CMK (cell line): Measurements from ENCODE around the gene IGF1R.

ENCODE experiments used
- DNase-seq: peaks from one replicate; pipeline ENCODE4 v3.0.0-alpha.2; 2010; ENCODE audit warnings: low read depth

Gene IGF1R

DNA sequence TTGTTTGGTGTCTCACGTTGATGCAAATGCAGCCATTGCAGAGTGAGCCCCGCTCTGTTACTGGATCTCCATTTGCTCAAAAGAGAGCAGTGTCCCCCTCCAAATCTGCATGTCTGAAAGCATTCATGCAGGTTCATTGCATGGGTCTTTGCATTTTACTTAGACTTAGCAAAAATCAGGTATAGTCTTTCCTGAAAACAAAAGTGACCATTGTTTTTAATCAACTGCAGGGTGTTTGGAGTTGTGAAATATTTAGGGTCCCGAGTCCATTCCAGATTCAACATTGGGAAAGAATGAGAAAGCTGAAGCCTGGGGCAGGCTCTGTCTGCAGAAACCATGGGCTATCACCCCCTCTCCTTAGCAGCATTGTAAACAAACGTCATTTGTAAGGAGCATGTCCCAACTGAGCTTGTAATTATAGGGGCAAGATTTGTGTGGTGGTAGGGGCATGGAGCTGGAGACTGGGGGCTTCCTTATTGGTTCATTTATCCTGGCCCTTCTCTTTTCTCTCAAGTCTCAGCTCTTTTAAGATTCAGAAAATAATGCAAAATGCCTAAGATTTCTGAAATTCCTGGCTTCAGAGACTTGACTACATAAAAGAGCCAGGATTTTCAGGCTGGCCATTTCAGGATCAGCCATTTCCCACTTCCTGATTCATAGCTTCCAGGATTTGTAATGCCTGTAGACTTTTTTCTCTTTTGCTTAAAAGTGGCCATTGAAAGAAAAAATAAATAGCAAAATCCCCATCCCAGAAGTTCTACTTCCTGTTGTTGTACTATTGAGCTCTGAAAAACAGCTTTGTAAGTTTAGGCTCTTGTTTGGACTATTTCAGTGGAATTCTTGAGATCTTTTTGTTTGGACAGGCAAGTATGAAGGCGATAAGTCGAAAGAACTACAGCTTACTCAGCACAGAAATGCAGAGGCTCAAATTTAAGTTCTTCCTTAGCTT is 23.0 kb downstream of the IGF1R start:
- DNase-seq, result no peak

DNA sequence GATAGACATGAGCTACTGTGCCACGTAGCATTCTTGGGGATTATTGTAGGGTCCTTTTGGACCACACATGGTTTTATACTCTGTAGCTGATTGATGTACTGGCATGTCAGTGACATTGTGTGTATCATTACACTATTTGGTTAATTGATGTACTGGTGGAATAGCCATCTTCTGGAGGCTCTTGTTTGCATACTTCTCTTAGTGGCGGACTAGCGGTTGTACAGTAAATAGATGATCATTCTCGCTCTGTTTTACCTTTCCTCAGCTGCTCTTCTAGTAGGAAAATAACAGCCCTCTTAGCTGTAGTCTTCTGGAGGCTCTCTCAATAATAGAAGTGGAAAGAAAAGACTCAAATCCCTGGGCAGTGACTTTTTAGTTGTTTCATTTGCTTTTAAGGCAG is 24.8 kb downstream of the IGF1R start:
- no peak for DNase-seq

DNA sequence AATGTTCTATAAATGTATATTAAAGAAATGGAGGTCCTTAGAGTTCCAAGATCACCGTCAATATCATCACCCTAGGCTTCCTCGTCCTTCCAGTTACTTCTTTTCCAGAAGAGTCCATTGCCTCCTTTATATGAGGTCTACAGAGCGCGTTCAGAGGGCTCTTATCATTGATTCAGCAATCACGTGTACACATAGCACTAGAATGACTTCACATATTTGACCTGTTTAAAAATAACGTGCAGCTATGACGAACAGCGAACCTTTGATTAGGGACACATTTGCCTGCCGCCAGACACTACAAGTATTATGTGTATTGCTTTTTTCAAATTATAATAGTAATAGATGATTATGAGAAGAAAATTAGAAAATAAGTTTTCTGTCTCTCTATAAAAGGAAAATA is 26.0 kb downstream of the IGF1R start:
- DNase-seq, result no peak

DNA sequence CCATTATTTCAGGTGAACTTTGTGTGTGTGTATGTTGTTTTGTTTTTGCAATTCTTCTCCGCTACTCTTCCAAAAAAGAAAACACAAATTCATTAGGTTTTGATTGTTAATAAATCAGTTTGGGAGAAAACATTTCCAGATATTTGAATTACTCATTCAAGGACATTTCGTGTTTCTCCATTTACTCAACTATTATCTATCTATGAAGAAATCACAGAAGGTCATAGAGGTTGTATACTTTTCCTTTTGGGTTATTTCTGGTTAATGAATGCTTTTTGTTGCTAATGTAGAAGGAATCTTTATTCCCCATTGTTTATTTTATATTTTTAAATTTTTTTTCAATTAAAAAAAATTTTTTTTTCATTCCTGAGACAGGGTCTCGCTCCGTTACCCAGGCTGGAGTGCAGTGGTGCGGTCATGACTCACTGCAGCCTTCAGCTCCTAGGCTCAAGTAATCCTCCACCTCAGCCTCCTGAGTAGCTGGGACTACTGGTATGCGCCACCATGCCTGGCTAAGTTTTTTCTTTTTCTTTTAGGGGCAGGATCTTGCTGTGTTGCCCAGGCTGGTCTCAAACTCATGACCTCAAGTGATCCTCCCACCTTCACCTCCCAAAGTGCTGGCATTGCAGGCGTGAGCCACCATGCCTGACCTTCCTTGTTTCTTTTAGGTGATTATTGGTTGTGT is 28.4 kb downstream of the IGF1R start:
- no peak for DNase-seq

DNA sequence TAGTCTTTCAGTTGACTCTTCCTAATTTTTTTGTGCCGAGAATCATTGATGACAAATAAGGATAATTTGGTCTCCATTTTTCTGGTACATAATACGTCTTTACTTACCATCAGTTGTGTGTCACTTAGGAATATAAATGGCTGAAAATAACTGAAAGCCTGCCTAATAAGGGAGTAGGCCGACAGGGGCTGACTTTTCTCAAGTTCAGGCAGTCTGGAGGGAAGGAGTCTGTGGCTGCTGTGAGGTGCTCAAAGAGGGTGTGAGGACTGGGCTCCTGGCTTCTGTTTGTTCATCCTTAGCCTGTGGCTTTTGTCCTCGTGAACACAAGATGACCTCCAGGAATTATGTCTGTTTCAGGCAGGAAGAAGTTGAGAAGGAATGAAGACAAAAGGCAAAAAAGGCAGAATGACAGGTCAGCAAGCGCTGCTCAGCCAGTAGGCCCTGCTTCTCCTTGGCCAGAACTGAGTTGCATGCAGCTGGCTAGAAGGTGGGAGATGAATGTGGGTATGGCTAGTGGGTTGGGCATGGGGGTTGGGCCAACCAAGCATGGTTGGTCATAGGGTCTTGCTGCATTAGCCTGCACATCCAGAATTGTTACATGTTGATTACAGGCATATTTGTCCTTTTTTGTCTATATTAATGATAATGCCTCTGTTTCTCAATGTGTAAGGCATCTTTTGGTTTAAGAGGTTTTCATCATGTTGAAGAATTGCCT is 29.2 kb downstream of the IGF1R start:
- no peak for DNase-seq

DNA sequence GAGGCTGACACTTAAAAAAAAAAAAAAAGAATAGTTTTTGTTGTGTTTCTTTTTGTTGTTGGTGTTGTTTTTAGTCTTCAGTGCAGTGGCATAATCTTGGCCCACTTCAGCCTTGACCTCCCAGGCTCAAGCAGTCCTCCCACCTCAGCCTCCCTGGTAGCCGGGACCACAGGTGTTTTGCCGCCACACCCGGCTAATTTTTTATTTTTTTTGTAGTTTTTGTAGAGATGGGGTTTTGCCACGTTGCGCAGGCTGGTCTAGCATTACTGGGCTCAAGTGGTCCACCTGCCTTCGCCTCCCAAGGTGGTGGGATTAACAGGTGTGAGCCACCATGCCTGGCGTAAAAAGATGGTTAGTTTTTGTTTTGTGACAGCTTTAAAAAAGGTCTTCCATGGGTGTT is 30.1 kb downstream of the IGF1R start:
- DNase-seq, result no peak

DNA sequence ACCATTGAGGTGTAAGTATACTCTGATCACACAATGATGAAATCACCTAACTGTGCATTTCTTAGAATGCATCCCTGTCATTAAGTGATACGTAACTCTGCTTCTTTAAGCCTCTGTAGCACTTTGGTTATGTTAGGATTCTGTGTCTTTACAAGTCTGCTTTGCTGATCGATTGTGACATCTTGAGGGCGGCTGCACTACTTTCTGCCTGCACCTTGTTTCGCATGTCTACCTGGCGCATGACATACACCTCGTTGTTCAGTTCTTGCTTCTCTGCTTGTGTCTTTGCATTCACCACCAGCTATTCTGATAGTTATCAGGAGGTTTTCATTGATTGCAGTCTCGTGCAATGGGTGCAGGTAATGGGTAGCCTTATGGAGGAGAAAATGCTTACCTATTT is 32.7 kb downstream of the IGF1R start:
- no peak for DNase-seq

DNA sequence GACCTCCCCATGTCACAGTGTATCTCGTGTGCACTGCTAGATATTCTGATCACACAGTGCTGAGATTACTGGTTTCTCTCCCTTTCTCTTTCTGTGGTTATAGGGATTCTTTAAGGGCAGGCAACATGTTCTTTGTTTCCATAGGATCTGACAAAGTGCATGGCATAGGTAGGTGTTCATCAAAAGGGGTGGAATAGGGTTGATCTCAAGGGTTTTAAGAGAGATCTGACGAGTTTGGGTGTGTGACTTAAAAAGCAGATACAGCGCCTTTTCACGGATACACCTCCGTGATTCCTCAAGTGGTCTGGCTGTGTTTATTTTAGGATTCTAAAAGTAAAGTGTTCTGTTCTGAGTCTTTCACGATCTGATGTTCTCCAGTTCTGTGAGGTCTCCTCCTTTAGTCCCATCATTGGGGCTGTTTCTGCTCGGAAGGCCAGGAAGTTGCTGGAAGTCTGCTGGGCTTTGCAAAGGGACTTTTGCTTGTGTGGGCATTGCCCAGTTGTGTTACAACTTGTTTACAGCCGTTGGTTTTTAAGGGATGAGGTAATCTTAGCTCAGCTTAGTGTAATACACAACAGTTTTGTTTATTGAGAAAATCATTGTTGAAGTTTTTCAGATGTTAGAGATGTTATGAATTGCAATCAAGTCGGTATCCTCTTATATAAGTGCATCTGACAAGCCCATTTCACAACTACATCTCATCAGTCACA is 34.8 kb downstream of the IGF1R start:
- no peak for DNase-seq

DNA sequence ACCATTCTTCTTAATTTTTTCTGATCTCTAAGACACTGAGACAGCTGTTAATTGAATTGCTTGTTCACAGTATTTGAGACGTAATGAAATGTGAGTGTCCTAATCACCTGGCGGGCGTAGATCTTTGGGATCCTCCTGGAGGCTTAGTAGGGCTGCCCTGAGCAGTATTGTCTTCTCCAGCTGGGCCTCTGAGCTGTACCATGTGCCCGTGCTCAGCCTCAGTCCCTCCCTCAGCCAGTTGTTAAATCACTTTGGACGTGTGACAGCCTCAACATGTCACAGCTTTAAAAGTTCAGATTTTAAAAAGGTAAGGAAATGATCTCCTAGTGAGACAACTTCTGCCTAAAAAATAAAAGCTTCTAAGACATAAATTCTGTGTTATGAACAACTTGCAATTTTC is 35.5 kb downstream of the IGF1R start:
- no peak for DNase-seq

DNA sequence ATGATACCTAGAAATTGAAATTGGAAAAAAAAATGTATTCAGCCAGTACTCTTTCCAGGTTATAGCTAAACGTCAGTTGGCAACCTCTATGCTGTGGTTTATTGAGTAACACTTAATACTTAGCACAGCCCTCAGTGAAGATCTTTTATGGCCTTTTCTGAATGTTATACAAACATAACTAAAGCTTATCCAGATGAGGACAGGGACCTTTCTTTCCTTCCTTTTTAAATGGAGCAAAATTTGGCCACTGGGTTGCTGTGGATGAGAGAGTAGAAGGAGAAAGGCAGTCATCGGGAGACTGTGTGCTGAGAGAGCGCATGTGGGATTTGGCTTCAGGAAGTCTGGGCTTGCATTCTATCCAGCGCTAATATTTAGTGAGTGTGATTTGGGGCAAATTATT is 36.1 kb downstream of the IGF1R start:
- DNase-seq, result no peak

DNA sequence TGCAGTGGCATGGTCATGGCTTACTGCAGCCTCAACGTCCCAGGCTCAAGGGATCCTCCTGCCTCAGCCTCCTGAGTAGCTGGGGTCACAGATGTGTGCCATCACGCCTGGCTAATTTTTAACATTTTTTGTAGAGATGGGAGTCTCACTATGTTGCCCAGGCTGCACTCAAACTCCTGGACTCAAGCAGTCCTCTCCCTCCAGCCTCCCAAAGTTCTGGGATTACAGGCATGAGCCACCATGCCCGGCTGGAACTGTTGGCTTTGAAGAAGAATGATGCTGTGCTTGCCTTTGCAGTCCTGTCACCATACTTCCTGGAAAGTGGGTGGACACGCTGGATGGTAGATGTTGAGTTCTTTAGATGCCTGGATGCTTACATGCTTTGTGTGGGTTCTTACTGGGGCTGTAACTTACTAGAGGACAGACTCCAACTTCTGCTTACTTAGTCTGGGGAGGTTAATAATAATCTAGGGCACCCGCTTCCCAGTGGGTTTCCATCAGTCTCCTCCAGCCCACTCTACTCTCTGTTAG is 36.7 kb downstream of the IGF1R start:
- no peak for DNase-seq

DNA sequence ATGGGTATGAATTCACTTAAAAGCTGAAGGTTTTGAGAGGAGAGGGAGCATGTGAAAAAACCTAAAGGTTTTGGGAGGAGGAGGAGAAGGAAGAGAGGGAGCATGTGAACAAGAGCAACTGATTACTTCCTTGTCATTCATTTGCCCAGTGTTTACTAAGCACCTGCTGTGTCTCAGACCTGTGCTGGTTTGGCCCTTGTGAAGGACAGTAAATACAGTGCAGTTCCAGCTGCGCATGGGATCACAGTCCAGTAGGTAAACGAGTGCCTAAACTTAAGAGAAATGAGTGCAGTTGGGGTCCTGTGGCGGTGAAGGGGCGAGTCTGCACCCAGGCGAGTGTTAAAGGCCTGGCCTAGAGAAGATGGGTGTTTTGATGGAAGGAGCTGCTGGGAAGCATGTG is 38.6 kb downstream of the IGF1R start:
- no peak for DNase-seq

DNA sequence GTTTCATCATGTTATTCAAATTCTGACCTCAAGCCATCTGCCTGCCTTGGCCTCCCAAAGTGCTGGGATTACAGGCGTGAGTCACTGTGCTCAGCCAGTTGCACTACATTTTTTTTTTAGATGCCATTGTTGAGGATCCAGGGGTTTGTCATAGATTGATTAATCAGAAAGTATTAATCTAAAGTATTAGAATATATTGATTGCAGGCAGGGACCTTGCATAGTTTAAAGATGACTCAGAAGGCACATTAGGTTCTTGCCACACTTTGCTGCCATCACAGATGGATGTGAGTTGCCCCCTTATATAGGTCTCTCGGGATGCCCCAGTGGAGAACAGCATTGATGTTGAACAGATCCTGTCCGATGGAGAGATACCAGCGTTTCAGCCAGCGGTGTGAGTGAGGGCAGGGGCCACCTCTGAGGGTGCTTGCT is 41.1 kb downstream of the IGF1R start:
- no peak for DNase-seq

DNA sequence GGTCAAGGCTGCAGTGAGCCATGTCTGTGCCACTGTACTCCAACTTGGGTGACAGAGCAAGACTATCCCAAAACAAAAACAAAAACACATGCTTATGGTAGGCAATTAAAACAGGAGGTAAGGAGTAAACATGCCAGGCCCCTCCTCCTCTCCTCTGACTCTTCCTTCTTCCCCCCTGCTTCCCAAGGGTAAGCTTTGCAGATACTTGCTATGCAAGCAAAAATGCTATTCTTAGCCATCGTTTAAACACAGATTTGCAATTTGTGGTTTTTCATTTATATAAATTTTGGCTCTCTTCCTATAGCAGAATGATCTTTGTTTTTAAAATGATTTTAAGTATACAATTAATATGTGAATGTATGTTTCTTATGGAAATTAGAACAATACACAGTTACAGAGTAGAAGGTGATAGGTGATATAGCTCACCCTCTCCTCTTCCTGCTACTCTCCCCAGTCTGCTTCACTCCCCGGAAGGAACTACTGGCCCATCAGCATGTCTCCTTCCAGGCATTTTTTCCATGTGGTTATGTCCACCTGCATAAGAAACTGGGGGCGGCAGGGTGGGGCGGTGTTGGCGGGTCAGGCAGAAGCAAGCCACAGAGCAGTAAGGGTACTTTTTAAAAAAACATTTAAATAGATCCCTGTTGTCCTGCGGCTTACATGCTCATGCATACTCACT is 42.1 kb downstream of the IGF1R start:
- no peak for DNase-seq

DNA sequence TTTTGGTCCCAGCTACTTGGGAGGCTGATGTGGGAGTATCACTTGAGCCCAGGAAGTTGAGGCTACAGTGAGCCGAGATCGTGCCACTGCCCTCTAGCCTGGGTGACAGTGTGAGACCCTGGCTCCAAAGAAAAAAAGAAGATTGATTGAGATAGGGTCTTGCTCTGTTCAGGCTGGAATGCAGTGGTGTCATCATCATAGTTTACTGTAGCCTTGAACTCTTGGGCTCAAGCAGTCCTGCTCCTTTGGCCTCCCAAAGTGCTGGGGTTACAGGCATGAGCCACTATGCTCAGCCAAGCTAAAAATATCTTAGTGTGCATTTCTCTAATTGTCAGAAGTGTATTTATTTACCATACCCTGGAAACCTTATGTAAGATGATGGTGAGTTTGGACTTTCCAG is 43.9 kb downstream of the IGF1R start:
- no peak for DNase-seq

DNA sequence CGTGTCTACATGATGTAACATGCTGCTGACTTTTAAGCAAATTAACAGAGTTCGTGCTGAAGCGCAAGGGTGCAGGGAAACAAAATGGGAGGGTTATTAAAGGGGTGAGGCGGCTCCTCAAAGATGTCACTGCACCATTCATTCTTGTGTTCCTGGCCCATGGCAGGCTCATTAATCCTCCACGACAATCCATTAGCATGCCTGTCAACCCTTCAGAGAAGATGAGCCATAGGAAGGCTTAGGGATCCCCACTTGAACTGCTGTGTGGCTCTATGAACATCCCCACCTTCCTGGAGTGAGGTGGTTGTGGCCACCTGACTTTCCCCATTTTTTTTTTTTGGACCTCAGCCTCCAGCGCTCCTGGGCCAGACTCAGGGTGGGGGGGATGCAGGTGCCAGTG is 45.8 kb downstream of the IGF1R start:
- DNase-seq, result no peak

DNA sequence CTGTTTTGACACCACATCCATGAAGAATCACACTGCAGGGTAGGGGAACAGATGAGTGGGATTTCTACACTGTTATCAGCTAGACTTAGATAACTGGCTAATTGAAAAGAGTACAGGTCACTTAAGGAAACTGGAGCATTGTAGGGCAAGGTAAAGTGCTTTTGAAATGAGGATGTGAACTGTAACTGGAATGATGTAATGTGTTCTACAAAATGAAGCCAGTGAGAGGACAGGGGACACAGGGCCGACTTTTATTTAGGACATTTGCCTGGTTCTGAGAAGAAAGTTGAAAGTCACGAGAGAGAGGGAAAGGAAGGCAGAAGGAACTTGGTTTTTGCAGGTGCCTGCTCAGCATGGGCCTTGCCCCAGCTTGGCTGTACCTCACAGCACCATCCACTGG is 50.5 kb downstream of the IGF1R start:
- DNase-seq, result no peak

DNA sequence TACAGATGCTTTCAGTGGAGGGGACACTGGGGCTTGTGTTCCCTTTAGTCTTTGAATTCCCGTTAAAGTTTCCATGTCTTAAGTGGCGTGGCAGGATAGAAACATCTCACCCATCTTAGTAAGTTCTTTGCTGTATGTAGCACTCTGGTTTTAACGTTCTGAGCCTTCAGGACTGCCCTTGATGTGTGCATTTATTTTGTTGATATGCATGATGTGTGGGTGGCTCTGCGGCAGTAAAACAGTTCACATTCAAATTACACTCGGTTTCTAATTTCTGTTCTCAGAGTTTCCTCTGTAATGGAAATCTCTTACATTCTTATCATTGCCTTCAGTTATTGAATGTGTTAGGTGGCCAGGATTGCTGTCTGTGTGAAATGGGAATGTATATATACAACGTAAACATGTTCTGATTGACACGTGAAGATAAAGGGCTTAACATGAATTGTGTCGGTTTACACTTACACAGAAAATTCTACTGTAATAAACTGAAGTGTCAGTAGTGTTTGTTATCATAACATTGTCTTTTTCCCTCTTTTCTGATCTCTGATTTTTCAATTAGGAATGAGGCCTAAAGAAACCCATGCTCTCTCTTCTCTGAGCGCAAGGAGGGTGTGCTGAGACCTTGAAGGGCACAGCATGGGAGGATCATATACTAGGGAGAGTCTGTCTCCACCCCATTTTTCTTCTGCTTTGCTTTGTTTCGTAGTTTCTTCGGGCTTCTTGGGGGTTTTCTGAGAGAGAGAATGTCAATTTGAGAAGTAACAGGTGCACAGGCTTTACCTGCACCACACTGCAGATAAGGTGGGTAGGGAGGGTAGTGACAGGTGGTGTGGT is 51.5 kb downstream of the IGF1R start:
- no peak for DNase-seq

DNA sequence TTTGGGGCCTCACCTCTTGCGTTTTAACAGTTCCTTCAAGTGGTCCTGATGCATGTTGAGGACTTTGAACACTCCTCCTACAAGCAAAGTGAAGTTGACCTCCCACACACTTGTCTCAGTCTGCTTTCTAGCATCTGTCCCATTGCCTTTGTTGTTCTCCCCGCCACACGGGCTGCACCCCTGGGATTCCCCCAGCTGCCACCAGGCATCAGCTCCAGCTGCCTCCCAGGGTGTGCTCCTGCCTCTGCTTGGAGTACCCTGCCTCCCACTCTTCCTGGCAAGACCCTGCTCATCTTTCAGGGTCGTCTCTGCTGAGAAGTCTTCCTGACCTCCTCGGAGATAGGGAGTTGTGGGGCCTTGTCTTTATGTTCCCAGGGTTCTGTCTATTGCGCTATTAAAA is 52.2 kb downstream of the IGF1R start:
- DNase-seq, result no peak

DNA sequence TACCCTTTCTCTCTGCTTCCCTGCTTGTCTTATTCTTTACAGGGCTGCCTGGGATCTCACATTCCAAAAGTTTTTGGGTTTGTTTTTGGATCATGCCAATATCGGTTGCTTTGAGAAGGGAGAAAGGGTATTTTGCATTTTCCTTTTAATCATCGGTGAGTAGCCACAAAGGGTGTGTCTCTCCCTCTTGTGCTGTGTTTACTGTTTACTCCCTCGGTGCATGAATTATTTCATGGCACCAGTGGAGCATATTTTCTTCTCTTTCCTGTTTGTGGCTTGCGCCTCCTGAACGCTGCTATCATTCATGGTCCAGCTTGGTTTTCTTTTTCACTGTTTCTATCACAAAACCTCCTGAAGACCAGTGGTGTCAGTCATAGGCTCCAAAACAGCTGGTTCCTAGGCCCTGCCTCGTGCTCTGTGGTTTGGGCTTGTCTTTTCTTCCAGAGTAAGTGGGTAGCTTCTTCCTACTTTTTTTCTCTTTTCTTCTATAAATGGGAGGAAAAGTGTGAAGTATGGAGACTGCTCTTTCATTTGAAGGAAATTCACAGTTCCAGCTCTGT is 54.9 kb downstream of the IGF1R start:
- DNase-seq, result peak; percentile 83
